Upper lobe of left lung (tissue), 4 donors: ENCODE measurements around the gene DRGX.

ENCODE experiments used
- EP300 ChIP-seq, 4 donors: sonication (generic); formaldehyde crosslinking; IDR thresholded peaks; one replicate each; pipeline ENCODE4 v1.5.1; 2017; ENCODE audit warnings: antibody characterized with exemption in 4 of 4, control low read depth in 2 of 4
- POLR2A ChIP-seq, 4 donors: fragments of 450-650 bp; IDR thresholded peaks; one replicate each; pipeline ENCODE4 v1.5.1; 2016 to 2017; ENCODE audit warnings: antibody characterized with exemption in 4 of 4, mild to moderate bottlenecking in 2 of 4
- POLR2AphosphoS5 ChIP-seq, 2 donors: sonication (generic); formaldehyde crosslinking; IDR thresholded peaks; one replicate each; pipeline ENCODE4 v1.5.1; 2017; ENCODE audit warnings: antibody characterized with exemption in 2 of 2
- TF ChIP-seq, protein P1 (sequence below), 6 experiments: fragments of 450-650 bp in 4 of 6; fragments of 200-600 bp in 2 of 6; sonication (generic) in 2 of 6; IDR thresholded peaks; one replicate each; pipeline ENCODE4 v1.5.1; 2016 to 2019; ENCODE audit warnings: antibody characterized with exemption in 6 of 6

DNA sequence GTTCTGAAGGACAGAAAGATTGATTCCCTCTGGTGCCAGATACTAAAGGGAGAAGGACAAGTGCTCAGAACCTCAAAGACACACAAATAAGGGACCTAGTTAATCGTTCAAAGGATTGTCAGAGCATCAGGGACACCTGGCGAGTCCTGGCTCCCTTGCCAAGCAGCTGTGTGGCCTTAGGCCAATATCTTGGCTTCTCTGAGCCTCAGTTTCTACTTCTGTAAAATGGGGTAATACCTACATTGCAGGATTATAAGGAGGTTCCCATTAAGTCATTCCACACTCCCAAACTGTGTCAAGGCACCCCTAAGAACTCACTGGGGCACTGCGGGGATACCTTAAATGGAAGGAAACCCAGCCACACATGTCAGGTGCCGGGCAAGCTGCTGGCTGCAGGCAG lies 29.4 kb downstream of the DRGX start:
- TF ChIP-seq, protein P1, sequence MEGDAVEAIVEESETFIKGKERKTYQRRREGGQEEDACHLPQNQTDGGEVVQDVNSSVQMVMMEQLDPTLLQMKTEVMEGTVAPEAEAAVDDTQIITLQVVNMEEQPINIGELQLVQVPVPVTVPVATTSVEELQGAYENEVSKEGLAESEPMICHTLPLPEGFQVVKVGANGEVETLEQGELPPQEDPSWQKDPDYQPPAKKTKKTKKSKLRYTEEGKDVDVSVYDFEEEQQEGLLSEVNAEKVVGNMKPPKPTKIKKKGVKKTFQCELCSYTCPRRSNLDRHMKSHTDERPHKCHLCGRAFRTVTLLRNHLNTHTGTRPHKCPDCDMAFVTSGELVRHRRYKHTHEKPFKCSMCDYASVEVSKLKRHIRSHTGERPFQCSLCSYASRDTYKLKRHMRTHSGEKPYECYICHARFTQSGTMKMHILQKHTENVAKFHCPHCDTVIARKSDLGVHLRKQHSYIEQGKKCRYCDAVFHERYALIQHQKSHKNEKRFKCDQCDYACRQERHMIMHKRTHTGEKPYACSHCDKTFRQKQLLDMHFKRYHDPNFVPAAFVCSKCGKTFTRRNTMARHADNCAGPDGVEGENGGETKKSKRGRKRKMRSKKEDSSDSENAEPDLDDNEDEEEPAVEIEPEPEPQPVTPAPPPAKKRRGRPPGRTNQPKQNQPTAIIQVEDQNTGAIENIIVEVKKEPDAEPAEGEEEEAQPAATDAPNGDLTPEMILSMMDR (IDR thresholded peaks at IDR 0.05) = no peak
- TF ChIP-seq POLR2A (IDR thresholded peaks at IDR 0.05) (no peak), EP300 (IDR thresholded peaks at IDR 0.05) (no peak), POLR2AphosphoS5 (IDR thresholded peaks at IDR 0.05) (no peak)
